ENCODE data around the gene USP10. TPM values are rescaled to one million over a fixed set of nuclear protein-coding genes. Genes with fewer than 3 reads are reported as not detected.

The USP10 gene
- polyA plus RNA-seq, 3 donors, result 38.7 to 115 (median 90.9) TPM

DNA sequence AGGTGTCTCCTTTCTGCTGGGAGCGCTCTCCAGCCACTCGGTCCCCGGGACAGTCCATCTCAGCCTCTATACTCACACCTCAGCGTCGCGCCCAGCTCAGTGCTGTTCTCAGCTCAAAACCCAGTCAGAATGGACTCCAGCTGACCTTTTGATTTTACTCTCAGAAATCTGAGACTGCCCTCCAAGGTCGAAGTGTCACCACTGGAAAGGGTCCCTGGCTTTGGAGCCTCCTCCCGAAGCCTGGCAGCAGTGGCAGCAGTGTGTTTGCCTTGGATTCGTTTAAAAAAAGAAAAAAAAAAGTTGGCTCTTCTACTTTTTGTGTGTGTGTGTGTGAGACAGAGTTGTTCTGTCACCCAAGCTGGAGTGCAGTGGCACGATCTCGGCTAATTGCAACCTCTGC, 41.1 kb upstream of the USP10 start:
- Histone ChIP-seq H3K27ac (ENCODE audit: low read depth in 1 of 2, low read length in 2 of 2) (no peak overlapping the region), H3K79me2 (ENCODE audit: insufficient read depth, low read length) (peaks cover 46% of the 10 kb centered on the region), H2AFZ (ENCODE audit: insufficient read depth, low read depth, low read length, poor library complexity, severe bottlenecking) (no peak overlapping the region), H3K4me2 (replicated peaks; ENCODE audit: extremely low read depth, low read length, poor library complexity, severe bottlenecking) (no peak overlapping the region), H3K9ac (ENCODE audit: insufficient read depth, low read length, poor library complexity, severe bottlenecking) (no peak overlapping the region), H3K4me3 (replicated peaks in 1 of 3; ENCODE audit: low read depth in 2 of 3, low read length in 3 of 3) (no peak overlapping the region), H4K20me1 (ENCODE audit: insufficient read depth, low read length) (peaks cover 90% of the 10 kb centered on the region), H3K27me3 (ENCODE audit: control insufficient read depth in 2 of 2, insufficient read depth in 2 of 2, low read length in 2 of 2) (no peaks in the 10 kb centered on the region), H3K36me3 (replicated peaks in 1 of 2; ENCODE audit: control insufficient read depth in 1 of 2, insufficient read depth in 2 of 2, low read length in 2 of 2) (peaks cover 84 to 95% of the 10 kb centered on the region in 2 donors), H3K9me3 (replicated peaks in 1 of 2; ENCODE audit: control insufficient read depth in 1 of 2, insufficient read depth in 1 of 2, low read length in 2 of 2) (no peaks in the 10 kb centered on the region), H3K4me1 (ENCODE audit: control insufficient read depth in 1 of 2, insufficient read depth in 2 of 2, low read length in 2 of 2) (no peaks in the 10 kb centered on the region)
- no peak for DNase-seq
- WGBS (ENCODE audit: insufficient coverage), result 85% methylated on average over 7 of the region's 11 CpGs
- TF ChIP-seq, protein P1, sequence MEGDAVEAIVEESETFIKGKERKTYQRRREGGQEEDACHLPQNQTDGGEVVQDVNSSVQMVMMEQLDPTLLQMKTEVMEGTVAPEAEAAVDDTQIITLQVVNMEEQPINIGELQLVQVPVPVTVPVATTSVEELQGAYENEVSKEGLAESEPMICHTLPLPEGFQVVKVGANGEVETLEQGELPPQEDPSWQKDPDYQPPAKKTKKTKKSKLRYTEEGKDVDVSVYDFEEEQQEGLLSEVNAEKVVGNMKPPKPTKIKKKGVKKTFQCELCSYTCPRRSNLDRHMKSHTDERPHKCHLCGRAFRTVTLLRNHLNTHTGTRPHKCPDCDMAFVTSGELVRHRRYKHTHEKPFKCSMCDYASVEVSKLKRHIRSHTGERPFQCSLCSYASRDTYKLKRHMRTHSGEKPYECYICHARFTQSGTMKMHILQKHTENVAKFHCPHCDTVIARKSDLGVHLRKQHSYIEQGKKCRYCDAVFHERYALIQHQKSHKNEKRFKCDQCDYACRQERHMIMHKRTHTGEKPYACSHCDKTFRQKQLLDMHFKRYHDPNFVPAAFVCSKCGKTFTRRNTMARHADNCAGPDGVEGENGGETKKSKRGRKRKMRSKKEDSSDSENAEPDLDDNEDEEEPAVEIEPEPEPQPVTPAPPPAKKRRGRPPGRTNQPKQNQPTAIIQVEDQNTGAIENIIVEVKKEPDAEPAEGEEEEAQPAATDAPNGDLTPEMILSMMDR (IDR thresholded peaks at IDR 0.05), result no peak
- intact Hi-C loops (cut with micrococcal nuclease), result no loop called here
- Mint-ChIP-seq H3K9me3 (peaks cover 0 to 3% (median 0%) of the 10 kb centered on the region in 7 donors), H3K4me1 (no peaks in the 10 kb centered on the region), H3K27ac (peak overlapping the region in 4 of 7 donors; percentile 12 to 50 (median 44)), H3K36me3 (peaks cover 84 to 99% of the 10 kb centered on the region in 2 donors), H3K4me3 (no peak overlapping the region), H3K27me3 (ENCODE audit: low read depth in 3 of 3) (peaks cover 0 to 1% (median 0%) of the 10 kb centered on the region in 3 donors)

GRCh38 chr16:84659656-84660300, 40.0 kb upstream of the USP10 start:
- peaks cover 88 to 99% of the 10 kb centered on the region in 2 donors for H3K36me3 Mint-ChIP-seq

More at GRCh38 chr16:84659656-84660300, 40.0 kb upstream of the USP10 start:
- Histone ChIP-seq H3K4me2 (replicated peaks; ENCODE audit: extremely low read depth, low read length, poor library complexity, severe bottlenecking) (no peak overlapping the region), H3K79me2 (ENCODE audit: insufficient read depth, low read length) (peaks cover 38% of the 10 kb centered on the region), H3K27ac (ENCODE audit: low read depth in 1 of 2, low read length in 2 of 2) (no peak overlapping the region), H4K20me1 (ENCODE audit: insufficient read depth, low read length) (peaks cover 88% of the 10 kb centered on the region), H2AFZ (ENCODE audit: insufficient read depth, low read depth, low read length, poor library complexity, severe bottlenecking) (no peak overlapping the region), H3K4me1 (ENCODE audit: control insufficient read depth in 1 of 2, insufficient read depth in 2 of 2, low read length in 2 of 2) (no peaks in the 10 kb centered on the region), H3K36me3 (replicated peaks in 1 of 2; ENCODE audit: control insufficient read depth in 1 of 2, insufficient read depth in 2 of 2, low read length in 2 of 2) (peaks cover 87 to 95% of the 10 kb centered on the region in 2 donors), H3K9ac (ENCODE audit: insufficient read depth, low read length, poor library complexity, severe bottlenecking) (no peak overlapping the region), H3K9me3 (replicated peaks in 1 of 2; ENCODE audit: control insufficient read depth in 1 of 2, insufficient read depth in 1 of 2, low read length in 2 of 2) (no peaks in the 10 kb centered on the region), H3K4me3 (replicated peaks in 1 of 3; ENCODE audit: low read depth in 2 of 3, low read length in 3 of 3) (no peak overlapping the region), H3K27me3 (ENCODE audit: control insufficient read depth in 2 of 2, insufficient read depth in 2 of 2, low read length in 2 of 2) (no peaks in the 10 kb centered on the region)
- WGBS (ENCODE audit: insufficient coverage), result 96% methylated on average over 25 of the region's 27 CpGs
- TF ChIP-seq, protein P1 (IDR thresholded peaks at IDR 0.05), result no peak
- peaks cover 0 to 3% (median 0%) of the 10 kb centered on the region in 7 donors for H3K9me3 Mint-ChIP-seq
- intact Hi-C loops (cut with micrococcal nuclease), result no loop called here
- H3K4me3 Mint-ChIP-seq, result no peak overlapping the region
- H3K4me1 Mint-ChIP-seq, result no peaks in the 10 kb centered on the region
- peaks cover 0 to 1% (median 0%) of the 10 kb centered on the region in 3 donors for H3K27me3 Mint-ChIP-seq (ENCODE audit: low read depth in 3 of 3)
- DNase-seq, result no peak
- peak overlapping the region in 2 of 7 donors; percentile 12 to 79 for H3K27ac Mint-ChIP-seq
